Activated naive CD8-positive, alpha-beta T cell treated with anti-CD3 and anti-CD28 coated beads, Interleukin-2, amount 50 U/mL, for 16 hours (primary cell): ENCODE measurements around the gene TRIP10.
A peak's percentile ranks its signal among the peaks of the same experiment; 100 is the strongest.

Experiments used
- DNase-seq: peaks from one replicate; pipeline ENCODE4 v3.0.0-alpha.2; 2020; ENCODE audit warnings: low read depth, low spot score

The TRIP10 gene

GRCh38 chr19:6728346-6728745, 11.1 kb upstream of the TRIP10 start:
- DNase-seq: no peak

GRCh38 chr19:6729573-6730152, 9.8 kb upstream of the TRIP10 start:
- DNase-seq: no peak

GRCh38 chr19:6730153-6730804, 9.2 kb upstream of the TRIP10 start:
- DNase-seq: no peak

DNA sequence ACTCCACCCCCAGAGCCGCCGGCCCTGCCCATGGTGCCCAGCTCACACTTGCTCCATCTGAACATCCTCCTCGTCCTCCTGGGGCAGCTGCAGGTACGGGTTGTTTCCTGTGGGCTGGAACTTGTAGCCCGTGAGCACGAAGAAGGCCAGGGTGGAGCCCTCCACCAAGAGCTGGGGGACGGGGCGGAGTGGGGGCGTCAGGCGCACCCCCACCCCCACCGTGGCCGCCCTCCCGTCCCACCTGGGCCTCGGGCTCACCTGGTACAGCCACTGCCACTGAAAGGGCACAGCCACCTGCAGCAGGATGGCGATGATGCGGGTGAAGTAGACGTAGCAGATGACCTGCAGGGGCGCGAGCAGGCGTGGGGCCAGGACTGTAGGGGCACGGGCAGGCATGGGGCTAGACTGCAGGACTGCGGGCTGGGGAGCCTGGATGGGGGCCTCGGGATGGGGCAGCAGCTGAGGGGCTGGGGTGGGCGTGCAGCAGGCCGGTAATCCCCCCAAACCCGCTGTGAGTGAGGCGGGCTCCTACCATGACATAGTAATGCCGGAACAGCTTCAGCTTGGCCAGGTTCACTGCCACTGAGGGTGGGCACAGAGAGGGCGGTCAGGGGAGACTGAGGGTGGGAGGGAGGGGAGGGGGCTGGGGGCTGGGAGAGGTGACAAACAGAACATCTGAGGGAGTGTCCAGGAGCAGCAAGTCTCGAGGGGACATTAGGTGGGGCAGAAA, 8.4 kb upstream of the TRIP10 start:
- DNase-seq: no peak

- DNase-seq: no peak
These were observed 7.7 kb upstream of the TRIP10 start for GRCh38 chr19:6731822-6732221.

GRCh38 chr19:6732803-6733337, 6.6 kb upstream of the TRIP10 start:
- DNase-seq: no peak

DNA sequence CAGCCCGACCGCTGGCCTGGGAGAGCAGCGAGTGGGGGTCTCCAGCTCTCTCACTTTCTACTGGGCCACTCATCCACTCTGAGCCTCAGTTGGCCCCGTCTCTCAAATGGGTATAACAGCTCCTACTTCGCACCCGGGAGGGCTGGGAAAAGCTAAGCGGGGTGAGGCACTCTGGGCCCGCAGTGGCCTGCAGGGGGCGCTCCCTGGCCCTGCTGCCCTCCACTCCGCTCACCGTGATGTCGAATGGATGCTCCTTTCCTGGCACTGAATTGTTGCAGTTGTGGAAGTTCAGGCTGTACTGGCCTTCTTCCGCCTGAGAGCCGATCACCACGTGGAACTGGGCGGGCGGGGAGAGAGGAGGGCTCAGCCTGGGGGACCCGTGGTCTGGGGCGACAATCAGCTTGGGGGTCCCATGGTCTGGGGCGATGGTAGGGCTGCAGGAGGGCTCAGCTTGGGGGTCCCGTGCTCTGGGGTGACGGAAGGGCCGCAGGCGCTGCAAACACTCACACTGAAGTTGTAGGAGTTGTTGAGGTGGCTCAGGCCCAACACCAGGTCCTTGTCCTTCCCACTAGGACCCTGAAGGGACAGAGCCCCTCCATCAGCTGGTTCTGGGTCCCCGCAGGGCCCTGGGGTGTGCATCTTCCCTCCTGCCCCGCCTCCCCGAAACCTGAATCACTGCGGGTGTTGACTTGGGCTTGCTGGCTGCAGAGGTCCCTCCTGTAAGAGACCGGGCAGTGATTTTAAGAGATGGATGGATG, 6.0 kb upstream of the TRIP10 start:
- no peak for DNase-seq

GRCh38 chr19:6734096-6734696, 5.3 kb upstream of the TRIP10 start:
- DNase-seq: no peak

DNA sequence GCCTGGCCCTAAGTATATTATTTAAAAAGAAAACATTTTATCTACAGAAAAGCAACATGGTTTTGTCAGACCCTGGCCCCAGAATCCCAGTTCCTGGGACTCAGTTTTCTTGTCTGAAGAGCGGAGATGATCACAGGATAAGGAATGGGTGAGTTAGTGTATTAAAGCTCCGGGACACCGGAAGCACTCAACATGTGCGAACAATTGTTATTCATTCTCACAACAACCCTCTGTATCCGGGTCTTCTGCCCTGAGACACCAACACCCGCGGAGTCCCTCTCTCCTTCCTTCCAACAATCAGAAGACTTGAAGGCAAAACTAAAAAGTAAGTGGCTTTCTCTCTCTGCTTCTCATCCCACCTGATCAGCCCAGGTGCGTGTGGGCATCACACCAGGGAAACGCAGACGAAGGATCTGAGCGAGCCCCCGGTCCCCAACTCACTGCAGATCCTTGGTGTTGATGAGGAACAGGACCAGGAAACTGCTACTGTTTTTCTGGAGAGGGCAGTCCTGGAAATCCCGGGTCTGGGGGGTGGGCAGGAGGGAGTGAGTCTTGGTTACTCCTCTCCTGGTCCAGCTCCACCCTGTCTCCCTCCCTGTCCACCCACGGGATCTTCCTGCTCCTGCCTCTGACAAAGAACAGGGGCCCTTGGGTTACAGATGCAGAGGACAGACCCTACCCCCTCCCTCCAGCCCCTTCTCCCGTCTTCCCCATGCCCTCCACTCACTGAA, 4.1 kb upstream of the TRIP10 start:
- DNase-seq: no peak

DNA sequence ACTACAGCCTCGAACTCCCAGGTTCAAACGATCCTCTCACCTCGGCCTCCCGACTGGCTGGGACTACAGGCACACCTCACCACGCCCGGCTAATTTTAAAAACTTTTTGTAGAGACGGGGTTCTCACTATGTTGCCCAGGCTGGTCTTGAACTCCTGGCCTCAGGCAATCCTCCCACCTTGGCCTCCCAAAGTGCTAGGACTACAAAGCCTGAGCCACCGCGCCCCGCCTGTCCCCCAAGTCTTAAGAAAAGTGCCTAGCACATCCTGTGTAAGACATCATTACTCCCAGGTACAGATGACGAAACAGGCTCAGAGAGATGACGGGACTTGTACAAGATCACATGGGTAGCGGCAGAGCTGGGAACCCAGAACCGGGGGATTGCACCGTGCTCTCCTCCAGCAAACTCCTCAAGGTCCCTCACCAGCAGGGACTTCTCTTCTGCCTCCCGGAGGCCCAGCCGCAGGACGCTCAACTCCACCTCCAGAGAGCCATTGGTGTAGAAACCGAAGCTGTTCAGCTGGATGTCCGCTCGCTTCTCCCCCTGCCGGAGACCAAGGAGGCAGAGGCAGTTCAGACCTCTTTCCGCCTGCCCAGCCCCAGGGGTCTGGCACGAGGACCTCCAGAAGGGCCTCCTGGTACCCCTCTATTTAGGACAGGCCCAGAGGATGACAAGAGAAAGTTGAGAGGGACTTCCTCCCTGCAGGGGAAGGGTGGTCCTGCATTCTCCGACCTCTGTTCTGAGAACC, 3.1 kb upstream of the TRIP10 start:
- DNase-seq: peak; percentile 28

DNA sequence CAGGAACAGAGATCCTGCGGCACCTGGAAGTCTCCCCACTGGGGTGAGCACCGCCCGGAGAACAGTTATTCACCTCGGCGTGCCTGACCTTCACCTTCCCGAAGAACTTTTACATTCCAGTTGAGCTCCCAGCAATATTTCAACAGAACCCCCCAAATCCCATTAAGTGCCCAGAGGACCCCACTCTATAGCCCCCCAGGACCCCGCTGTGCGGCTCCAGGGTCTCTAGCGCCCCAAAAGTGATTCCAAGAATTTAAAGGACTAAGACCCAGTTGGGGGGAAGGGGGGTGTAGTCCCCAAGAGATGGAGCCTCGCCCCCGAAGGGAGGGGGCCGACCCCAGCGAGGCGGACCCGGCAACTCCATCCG, 2.6 kb upstream of the TRIP10 start:
- DNase-seq: no peak

- peak; percentile 98 for DNase-seq
These were observed 2.1 kb upstream of the TRIP10 start, which contains the start of gene GPR108 for GRCh38 chr19:6737284-6737872. Gene GPR108, minus strand, starts transcription at chr19:6737580. Its CDS starts 4 bp downstream, at chr19:6737576.

GRCh38 chr19:6737873-6738786, 1.4 kb upstream of the TRIP10 start:
- DNase-seq: peak; percentile 38

DNA sequence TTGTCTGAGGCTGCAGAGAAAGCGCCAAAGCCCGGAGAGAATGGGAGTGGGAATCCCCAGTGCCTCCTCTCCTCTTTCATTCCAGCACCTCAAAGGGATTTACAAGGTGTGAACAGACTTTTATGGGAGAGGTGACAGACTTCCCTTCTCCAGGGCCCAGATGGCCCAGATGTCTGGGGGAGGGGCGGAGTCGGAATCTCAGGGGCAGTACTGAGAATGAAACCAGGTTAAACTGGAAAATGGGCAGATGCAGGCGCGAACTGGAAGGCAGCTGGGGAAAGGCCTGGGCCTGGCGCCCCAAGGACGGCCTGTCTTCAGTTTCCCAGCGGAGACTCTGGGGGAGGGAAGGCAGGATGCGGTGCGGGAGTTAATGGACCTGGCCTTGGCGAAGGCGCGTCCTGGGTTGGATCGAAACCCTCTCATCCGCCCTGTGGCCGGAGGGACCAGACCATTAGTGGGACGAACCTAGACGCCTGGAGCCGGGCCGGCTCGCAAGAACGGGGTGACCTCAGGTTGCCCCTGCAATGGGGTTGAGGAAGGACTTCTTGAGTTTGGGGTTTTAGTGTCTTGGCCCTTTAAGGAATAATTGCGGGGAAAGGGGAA, 592 bp upstream of the TRIP10 start:
- no peak for DNase-seq

- no peak for DNase-seq
These were observed 556 bp downstream of the TRIP10 start for GRCh38 chr19:6739883-6740588.

- DNase-seq: no peak
These were observed 1.3 kb downstream of the TRIP10 start for GRCh38 chr19:6740589-6741343.

GRCh38 chr19:6743066-6743465, 3.6 kb downstream of the TRIP10 start:
- DNase-seq: no peak
